ENCODE data around the gene SPDYE1. TPM values are rescaled to one million over a fixed set of nuclear protein-coding genes. Genes with fewer than 3 reads are reported as not detected.
"Not testable (repeated sequence)": the region's sequence is repeated elsewhere in the genome, so short reads cannot be mapped to it uniquely, and the experiment has no call there.

Gene SPDYE1
- total and polyA plus RNA-seq, 2 of the 13 experiments (the other 11 are each of a cell fraction or from before 2014, with no cell fraction given) = not detected

DNA sequence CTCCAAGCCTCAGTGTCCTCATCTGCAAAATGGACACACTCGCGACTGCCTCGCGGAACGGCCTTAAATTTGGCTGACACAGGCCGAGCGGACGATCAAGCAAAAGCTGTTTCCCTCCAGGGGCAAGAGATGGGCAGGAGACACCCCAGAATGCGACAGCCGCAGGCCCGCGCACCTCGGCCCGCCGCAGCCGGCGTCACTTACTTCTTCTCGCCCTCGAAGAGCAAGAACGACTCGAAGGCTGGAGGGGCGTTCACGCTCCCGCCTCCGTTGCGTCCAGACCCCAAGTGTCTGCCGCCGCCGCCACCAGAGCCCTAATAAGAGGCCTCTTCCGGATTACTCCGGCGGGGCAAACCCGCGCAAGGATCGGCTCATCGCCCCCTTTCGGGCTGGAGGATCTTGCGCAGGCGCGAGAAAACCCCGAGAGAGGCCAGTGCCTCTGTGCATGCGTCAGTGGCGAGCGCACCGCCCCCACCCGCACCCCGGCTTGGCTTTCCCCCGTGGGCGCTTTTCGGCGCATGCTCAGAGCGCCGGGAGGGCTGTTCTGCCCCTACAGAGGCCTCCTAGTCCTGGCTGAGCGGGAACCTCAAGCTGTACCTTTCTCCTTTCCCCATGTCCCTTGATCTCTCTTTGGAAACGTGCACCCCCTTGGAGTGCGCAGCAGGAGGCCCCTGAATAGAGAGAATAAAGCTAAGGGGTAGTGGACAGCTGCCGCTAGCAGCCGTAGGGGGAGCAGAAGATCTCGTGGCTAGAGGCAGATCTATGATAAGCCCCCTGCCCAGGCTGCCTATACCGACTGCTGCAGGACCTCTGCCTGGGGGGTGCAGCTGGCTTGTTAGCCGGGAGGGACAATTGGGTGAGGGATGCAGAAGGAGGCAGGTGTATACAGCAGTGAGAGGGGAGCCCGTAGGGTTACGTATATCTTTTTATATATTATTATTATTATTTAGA lies 21.4 kb downstream of the SPDYE1 start (continued):
- TF ChIP-seq, protein P1, sequence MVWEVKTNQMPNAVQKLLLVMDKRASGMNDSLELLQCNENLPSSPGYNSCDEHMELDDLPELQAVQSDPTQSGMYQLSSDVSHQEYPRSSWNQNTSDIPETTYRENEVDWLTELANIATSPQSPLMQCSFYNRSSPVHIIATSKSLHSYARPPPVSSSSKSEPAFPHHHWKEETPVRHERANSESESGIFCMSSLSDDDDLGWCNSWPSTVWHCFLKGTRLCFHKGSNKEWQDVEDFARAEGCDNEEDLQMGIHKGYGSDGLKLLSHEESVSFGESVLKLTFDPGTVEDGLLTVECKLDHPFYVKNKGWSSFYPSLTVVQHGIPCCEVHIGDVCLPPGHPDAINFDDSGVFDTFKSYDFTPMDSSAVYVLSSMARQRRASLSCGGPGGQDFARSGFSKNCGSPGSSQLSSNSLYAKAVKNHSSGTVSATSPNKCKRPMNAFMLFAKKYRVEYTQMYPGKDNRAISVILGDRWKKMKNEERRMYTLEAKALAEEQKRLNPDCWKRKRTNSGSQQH (CRISPR knock-in tag; IDR thresholded peaks at IDR 0.05; ENCODE audit: low read depth) = peak; percentile 34; the same call in 1 of the 2 replicates
- 0 out of 2 replicates have a peak, but pooled peaks have one; percentile 48 for TF ChIP-seq SATB2 (CRISPR knock-in tag; IDR thresholded peaks at IDR 0.05)
- 0 out of 2 replicates have a peak, but pooled peaks have one; percentile 30 for TF ChIP-seq MED13 (CRISPR knock-in tag; IDR thresholded peaks at IDR 0.05)
- TF ChIP-seq, protein P2, sequence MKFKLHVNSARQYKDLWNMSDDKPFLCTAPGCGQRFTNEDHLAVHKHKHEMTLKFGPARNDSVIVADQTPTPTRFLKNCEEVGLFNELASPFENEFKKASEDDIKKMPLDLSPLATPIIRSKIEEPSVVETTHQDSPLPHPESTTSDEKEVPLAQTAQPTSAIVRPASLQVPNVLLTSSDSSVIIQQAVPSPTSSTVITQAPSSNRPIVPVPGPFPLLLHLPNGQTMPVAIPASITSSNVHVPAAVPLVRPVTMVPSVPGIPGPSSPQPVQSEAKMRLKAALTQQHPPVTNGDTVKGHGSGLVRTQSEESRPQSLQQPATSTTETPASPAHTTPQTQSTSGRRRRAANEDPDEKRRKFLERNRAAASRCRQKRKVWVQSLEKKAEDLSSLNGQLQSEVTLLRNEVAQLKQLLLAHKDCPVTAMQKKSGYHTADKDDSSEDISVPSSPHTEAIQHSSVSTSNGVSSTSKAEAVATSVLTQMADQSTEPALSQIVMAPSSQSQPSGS (CRISPR knock-in tag; IDR thresholded peaks at IDR 0.05) = 0 out of 2 replicates have a peak, but pooled peaks have one; percentile 63
- peak; percentile 68; the same call in 1 of the 2 replicates for TF ChIP-seq NFKBIZ (CRISPR knock-in tag; IDR thresholded peaks at IDR 0.05)
- TF ChIP-seq GFI1 (CRISPR knock-in tag; IDR thresholded peaks at IDR 0.05; ENCODE audit: borderline replicate concordance) = 0 out of 2 replicates have a peak, but pooled peaks have one; percentile 31
- 0 out of 2 replicates have a peak, but pooled peaks have one; percentile 58 for TF ChIP-seq DR1 (CRISPR knock-in tag; IDR thresholded peaks at IDR 0.05)
- TF ChIP-seq SKI (IDR thresholded peaks at IDR 0.05; ENCODE audit: partially characterized antibody) = peak; percentile 78
- TF ChIP-seq SOX6 (IDR thresholded peaks at IDR 0.05) = not testable (repeated sequence)
- TF ChIP-seq SOX6 (CRISPR knock-in tag; IDR thresholded peaks at IDR 0.05) = peak; percentile 70
- TF ChIP-seq, protein P3, sequence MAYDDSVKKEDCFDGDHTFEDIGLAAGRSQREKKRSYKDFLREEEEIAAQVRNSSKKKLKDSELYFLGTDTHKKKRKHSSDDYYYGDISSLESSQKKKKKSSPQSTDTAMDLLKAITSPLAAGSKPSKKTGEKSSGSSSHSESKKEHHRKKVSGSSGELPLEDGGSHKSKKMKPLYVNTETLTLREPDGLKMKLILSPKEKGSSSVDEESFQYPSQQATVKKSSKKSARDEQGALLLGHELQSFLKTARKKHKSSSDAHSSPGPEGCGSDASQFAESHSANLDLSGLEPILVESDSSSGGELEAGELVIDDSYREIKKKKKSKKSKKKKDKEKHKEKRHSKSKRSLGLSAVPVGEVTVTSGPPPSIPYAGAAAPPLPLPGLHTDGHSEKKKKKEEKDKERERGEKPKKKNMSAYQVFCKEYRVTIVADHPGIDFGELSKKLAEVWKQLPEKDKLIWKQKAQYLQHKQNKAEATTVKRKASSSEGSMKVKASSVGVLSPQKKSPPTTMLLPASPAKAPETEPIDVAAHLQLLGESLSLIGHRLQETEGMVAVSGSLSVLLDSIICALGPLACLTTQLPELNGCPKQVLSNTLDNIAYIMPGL (CRISPR knock-in tag; IDR thresholded peaks at IDR 0.05; ENCODE audit: borderline replicate concordance in 1 of 2, low read depth in 1 of 2) = peak; percentile 90 to 91
- peak; percentile 41; the same call in 1 of the 2 replicates for TF ChIP-seq ZSCAN9 (CRISPR knock-in tag; IDR thresholded peaks at IDR 0.05; ENCODE audit: borderline replicate concordance)
- TF ChIP-seq, protein P4, sequence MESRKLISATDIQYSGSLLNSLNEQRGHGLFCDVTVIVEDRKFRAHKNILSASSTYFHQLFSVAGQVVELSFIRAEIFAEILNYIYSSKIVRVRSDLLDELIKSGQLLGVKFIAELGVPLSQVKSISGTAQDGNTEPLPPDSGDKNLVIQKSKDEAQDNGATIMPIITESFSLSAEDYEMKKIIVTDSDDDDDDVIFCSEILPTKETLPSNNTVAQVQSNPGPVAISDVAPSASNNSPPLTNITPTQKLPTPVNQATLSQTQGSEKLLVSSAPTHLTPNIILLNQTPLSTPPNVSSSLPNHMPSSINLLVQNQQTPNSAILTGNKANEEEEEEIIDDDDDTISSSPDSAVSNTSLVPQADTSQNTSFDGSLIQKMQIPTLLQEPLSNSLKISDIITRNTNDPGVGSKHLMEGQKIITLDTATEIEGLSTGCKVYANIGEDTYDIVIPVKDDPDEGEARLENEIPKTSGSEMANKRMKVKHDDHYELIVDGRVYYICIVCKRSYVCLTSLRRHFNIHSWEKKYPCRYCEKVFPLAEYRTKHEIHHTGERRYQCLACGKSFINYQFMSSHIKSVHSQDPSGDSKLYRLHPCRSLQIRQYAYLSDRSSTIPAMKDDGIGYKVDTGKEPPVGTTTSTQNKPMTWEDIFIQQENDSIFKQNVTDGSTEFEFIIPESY (CRISPR knock-in tag; IDR thresholded peaks at IDR 0.05) = peak; percentile 60; the same call in 1 of the 2 replicates
- TF ChIP-seq KAT8 (CRISPR knock-in tag; IDR thresholded peaks at IDR 0.05) = peak; percentile 97
- TF ChIP-seq MYC (CRISPR knock-in tag; IDR thresholded peaks at IDR 0.05; ENCODE audit: borderline replicate concordance) = peak; percentile 60; the same call in 1 of the 2 replicates
- TF ChIP-seq, protein P5, sequence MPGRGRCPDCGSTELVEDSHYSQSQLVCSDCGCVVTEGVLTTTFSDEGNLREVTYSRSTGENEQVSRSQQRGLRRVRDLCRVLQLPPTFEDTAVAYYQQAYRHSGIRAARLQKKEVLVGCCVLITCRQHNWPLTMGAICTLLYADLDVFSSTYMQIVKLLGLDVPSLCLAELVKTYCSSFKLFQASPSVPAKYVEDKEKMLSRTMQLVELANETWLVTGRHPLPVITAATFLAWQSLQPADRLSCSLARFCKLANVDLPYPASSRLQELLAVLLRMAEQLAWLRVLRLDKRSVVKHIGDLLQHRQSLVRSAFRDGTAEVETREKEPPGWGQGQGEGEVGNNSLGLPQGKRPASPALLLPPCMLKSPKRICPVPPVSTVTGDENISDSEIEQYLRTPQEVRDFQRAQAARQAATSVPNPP (CRISPR knock-in tag; IDR thresholded peaks at IDR 0.05) = peak; percentile 63; the same call in 1 of the 2 replicates
- TF ChIP-seq KDM2A (CRISPR knock-in tag; IDR thresholded peaks at IDR 0.05; ENCODE audit: borderline replicate concordance, low read depth) = peak; percentile 91
- TF ChIP-seq ZNF451 (CRISPR knock-in tag; IDR thresholded peaks at IDR 0.05) = 0 out of 2 replicates have a peak, but pooled peaks have one; percentile 68
- TF ChIP-seq HDAC2 (CRISPR knock-in tag; IDR thresholded peaks at IDR 0.05) = peak; percentile 84
